Loucy (cell line): ENCODE results near the gene ARRB2.

ENCODE experiments used
- CTCF ChIP-seq: fragments of 200-600 bp; sonication (generic); conservative IDR thresholded peaks from 2 replicates; pipeline ENCODE4 v1.5.1; 2014; ENCODE audit warnings: mild to moderate bottlenecking, antibody characterized with exemption, low read length
- EZH2phosphoT487 ChIP-seq: fragments of 200-600 bp; IDR thresholded peaks from 2 replicates; pipeline ENCODE4 v1.6.1; 2018; ENCODE audit warnings: antibody characterized with exemption, mild to moderate bottlenecking, moderate library complexity, borderline replicate concordance

GRCh38 chr17:4759776-4760236, 49.4 kb downstream of the ARRB2 start:
- TF ChIP-seq CTCF (no peak), EZH2phosphoT487 (no peak)
